OCI-LY7 (cell line): ENCODE results near the gene RAPGEF4. TPM values are rescaled to one million over a fixed set of nuclear protein-coding genes. Genes with fewer than 3 reads are reported as not detected.

ENCODE experiments used
- BruUV-seq: library from RNA; stranded (reverse); fragments of 400-500 nt; replicated peaks from 2 replicates; lab custom pipeline; 2021; lab: Mats Ljungman, UMichigan
- CTCF ChIA-PET: fragments of 300-600 bp; sonication (Branson Sonifier 250); formaldehyde crosslinking; loops from one replicate; lab custom pipeline; 2022; ENCODE audit warnings: antibody characterized with exemption; ENCODE audit not compliant: unreplicated experiment; lab: Charles Lee
- POLR2A ChIA-PET: fragments of 300-600 bp; sonication (Branson Sonifier 250); formaldehyde crosslinking; loops from one replicate; lab custom pipeline; 2022; ENCODE audit warnings: antibody characterized with exemption; lab: Charles Lee
- DNase-seq: peaks from one replicate; pipeline ENCODE4 v3.0.0-alpha.2; 2015; ENCODE audit warnings: low spot score
- H2AFZ ChIP-seq: fragments of 200-600 bp; sonication (generic), shearing (Covaris generic); 2 replicates; pipeline ENCODE4 v1.6.1; 2014; ENCODE audit warnings: mild to moderate bottlenecking, antibody characterized with exemption, low read length, moderate library complexity
- H3K27ac ChIP-seq: fragments of 200-600 bp; sonication (generic); 2 replicates; pipeline ENCODE4 v1.5.1; 2014; ENCODE audit warnings: mixed run types, low read depth, mild to moderate bottlenecking, moderate library complexity, low read length, inconsistent platforms; ENCODE audit not compliant: poor library complexity, severe bottlenecking
- H3K36me3 ChIP-seq: fragments of 200-600 bp; sonication (generic); 2 replicates; pipeline ENCODE4 v1.6.1; 2014; ENCODE audit warnings: mild to moderate bottlenecking, antibody characterized with exemption, low read length, moderate library complexity, mixed read lengths; ENCODE audit not compliant: insufficient read depth
- H3K4me1 ChIP-seq: fragments of 200-600 bp; sonication (generic); 2 replicates; pipeline ENCODE4 v1.5.1; 2014; ENCODE audit warnings: mild to moderate bottlenecking, low read length; ENCODE audit not compliant: insufficient read depth, poor library complexity, severe bottlenecking
- H3K4me2 ChIP-seq: fragments of 200-600 bp; sonication (generic); 2 replicates; pipeline ENCODE4 v1.6.1; 2014; ENCODE audit warnings: mild to moderate bottlenecking, low read length
- H3K4me3 ChIP-seq: fragments of 200-600 bp; sonication (generic); 2 replicates; pipeline ENCODE4 v1.5.1; 2014; ENCODE audit warnings: mild to moderate bottlenecking, low read depth, low read length; ENCODE audit not compliant: poor library complexity, severe bottlenecking
- H3K79me2 ChIP-seq: fragments of 200-600 bp; sonication (generic); 2 replicates; pipeline ENCODE4 v1.6.1; 2016; ENCODE audit warnings: low read depth, mild to moderate bottlenecking, low read length, moderate library complexity, mixed read lengths; ENCODE audit not compliant: insufficient read depth
- H3K9me2 ChIP-seq: fragments of 200-600 bp; sonication (generic); 2 replicates; pipeline ENCODE4 v1.6.1; 2016; ENCODE audit warnings: mild to moderate bottlenecking, low read length, mixed read lengths; ENCODE audit not compliant: insufficient read depth
- H3K9me3 ChIP-seq: fragments of 200-600 bp; sonication (generic); 2 replicates; pipeline ENCODE4 v1.6.1; 2014; ENCODE audit warnings: mild to moderate bottlenecking, mixed run types, low read length, mixed read lengths
- H4K20me1 ChIP-seq: fragments of 200-600 bp; sonication (generic); 2 replicates; pipeline ENCODE4 v1.6.1; 2014; ENCODE audit warnings: mild to moderate bottlenecking, antibody characterized with exemption, low read length, moderate library complexity, mixed read lengths; ENCODE audit not compliant: insufficient read depth
- EZH2phosphoT487 ChIP-seq: fragments of 200-600 bp; sonication (generic); IDR thresholded peaks from 2 replicates; pipeline ENCODE4 v1.6.1; 2018; ENCODE audit warnings: low read depth, borderline replicate concordance, mild to moderate bottlenecking, mixed run types, antibody characterized with exemption, low read length, moderate library complexity, mixed read lengths
- intact Hi-C: fragments of 100-400 bp; cut with micrococcal nuclease; formaldehyde crosslinking; loops from one replicate; pipeline ENCODE4 v1.10.0; 2022; ENCODE audit not compliant: unreplicated experiment
- total RNA-seq, 2 experiments: library from RNA; depleted of rRNA in 1 of 2; stranded (reverse); fragments of >200 nt in 1 of 2; shearing (Covaris generic) in 1 of 2; gene quantifications; 2 replicates each; pipeline ENCODE4 v1.2.3, GENCODE V29; 2014 to 2022
- TF ChIP-seq, protein P1 (sequence below): fragments of 200-600 bp; sonication (generic); conservative IDR thresholded peaks from 2 replicates; pipeline ENCODE4 v1.5.1; 2014; ENCODE audit warnings: mild to moderate bottlenecking, antibody characterized with exemption, low read length, moderate library complexity, mixed read lengths

Gene RAPGEF4
- total RNA-seq, 2 experiments from 2014 or later = 0.22 to 0.55 TPM

DNA sequence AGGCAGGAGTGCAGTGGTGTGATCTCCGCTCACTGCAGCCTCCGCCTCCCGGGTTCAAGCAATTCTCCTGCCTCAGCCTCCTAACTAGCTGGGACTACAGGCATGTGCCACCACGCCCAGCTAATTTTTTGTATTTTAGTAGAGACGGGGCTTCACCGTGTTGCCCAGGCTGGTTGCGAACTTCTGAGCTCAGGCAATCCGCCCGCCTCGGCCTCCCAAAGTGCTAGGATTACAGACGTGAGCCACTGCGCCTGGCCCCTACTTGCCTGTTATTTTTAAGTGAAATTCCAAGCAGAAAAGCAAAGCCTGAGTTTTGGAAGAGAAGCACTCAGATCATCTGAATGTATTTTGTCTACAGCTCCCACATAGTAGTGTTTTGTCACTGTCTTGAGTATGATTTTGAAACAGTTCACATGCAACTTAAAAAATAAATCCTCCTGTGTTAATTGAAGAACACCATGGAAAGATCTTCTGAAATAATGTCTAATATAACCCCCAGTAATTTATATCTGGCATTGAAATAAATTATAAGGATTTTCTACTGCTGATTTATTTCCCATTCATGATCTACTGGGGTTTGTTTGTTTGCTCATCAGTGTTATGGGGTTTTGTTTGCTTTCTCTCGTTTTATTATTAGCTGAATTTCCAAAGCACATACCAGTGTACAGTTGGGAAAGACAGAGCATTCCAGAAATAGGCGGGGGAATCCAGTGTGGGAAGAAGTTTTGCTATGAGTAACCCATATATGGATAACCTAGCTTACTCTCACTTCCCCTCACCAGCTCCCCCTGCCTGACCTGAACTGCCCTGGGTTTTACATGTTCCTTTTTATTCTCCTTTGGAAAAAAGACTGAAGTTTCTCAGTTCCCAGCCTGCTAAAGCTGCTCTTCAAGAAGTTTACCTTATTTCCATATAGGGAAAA lies 259.9 kb downstream of the RAPGEF4 start:
- Histone ChIP-seq H2AFZ (no peak overlapping the region), H3K36me3 (no peaks in the 10 kb centered on the region), H3K4me1 (no peaks in the 10 kb centered on the region), H3K4me2 (no peak overlapping the region), H3K9me3 (no peaks in the 10 kb centered on the region), H3K27ac (no peak overlapping the region), H3K79me2 (no peaks in the 10 kb centered on the region), H4K20me1 (no peaks in the 10 kb centered on the region), H3K4me3 (no peak overlapping the region), H3K9me2 (no peaks in the 10 kb centered on the region)
- no peak for DNase-seq
- TF ChIP-seq, protein P1, sequence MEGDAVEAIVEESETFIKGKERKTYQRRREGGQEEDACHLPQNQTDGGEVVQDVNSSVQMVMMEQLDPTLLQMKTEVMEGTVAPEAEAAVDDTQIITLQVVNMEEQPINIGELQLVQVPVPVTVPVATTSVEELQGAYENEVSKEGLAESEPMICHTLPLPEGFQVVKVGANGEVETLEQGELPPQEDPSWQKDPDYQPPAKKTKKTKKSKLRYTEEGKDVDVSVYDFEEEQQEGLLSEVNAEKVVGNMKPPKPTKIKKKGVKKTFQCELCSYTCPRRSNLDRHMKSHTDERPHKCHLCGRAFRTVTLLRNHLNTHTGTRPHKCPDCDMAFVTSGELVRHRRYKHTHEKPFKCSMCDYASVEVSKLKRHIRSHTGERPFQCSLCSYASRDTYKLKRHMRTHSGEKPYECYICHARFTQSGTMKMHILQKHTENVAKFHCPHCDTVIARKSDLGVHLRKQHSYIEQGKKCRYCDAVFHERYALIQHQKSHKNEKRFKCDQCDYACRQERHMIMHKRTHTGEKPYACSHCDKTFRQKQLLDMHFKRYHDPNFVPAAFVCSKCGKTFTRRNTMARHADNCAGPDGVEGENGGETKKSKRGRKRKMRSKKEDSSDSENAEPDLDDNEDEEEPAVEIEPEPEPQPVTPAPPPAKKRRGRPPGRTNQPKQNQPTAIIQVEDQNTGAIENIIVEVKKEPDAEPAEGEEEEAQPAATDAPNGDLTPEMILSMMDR = no peak
- TF ChIP-seq EZH2phosphoT487 = no peak
- POLR2A ChIA-PET = interaction anchor here (0.7 to 0.8 kb wide), 2 partner anchors 44 to 266 kb away, joined by 3 read pairs; no protein-coding TSS in a partner anchor
- no TSS peak for BruUV-seq
- intact Hi-C loops = no loop called here
- CTCF ChIA-PET = no interaction called here

DNA sequence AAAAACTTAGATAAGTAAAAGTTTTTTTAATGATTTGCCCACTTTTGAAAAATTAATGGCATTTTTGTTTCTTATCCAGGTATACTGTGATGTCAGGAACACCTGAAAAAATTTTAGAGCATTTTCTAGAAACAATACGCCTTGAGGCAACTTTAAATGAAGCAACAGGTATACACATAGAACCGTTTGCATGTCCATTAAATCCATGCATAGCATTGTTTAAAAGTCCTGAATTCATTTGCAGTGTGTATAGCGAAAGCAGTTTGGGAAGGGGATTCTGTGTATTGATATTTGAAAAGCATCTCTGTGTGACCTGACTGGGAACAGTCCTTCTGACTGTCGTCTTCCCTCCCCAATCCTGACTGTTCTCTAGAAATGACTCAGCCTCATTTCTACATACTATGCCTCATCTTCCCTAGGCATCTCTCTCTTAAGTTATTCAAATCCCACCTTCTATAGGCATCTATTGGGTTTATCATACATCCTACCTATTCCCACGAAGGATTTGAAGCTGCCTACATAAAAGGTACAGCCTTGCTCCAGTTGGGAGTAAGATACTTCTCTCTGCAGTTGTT lies 260.8 kb downstream of the RAPGEF4 start:
- Histone ChIP-seq H3K4me3 (no peak overlapping the region), H2AFZ (no peak overlapping the region), H3K4me1 (no peaks in the 10 kb centered on the region), H3K79me2 (no peaks in the 10 kb centered on the region), H3K36me3 (no peaks in the 10 kb centered on the region), H3K4me2 (no peak overlapping the region), H3K9me2 (no peaks in the 10 kb centered on the region), H3K27ac (no peak overlapping the region), H3K9me3 (no peaks in the 10 kb centered on the region), H4K20me1 (no peaks in the 10 kb centered on the region)
- TF ChIP-seq, protein P1 = no peak
- TF ChIP-seq EZH2phosphoT487 = no peak
- ChIA-PET POLR2A (interaction anchor here (0.7 to 0.8 kb wide), 2 partner anchors 45 to 267 kb away, joined by 3 read pairs; no protein-coding TSS in a partner anchor), CTCF (no interaction called here)
- BruUV-seq = no TSS peak
- intact Hi-C loops = no loop called here
- no peak for DNase-seq

DNA sequence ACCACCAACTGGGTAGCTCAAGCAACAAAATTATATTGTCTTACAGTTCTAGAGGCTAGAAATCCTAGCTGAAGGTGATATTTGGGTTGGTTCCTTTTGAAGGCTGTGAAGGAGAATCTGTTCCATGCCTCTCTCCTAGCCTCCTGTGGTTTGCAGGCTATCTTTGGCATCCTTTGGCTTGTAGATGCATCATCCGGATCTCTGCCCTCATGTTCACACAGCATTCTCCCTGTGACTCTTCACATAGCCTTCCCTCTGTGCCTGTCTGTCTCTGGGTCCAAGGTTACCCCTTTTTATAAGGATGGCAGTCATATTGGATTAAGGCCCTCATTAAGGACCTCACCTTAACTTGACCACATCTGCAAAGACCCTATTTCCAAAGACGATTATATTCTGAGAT lies 261.4 kb downstream of the RAPGEF4 start:
- intact Hi-C loops = no loop called here

More for the DNA sequence above, 261.4 kb downstream of the RAPGEF4 start:
- Histone ChIP-seq H2AFZ (no peak overlapping the region), H3K4me2 (no peak overlapping the region), H3K36me3 (no peaks in the 10 kb centered on the region), H3K27ac (no peak overlapping the region), H3K9me2 (no peaks in the 10 kb centered on the region), H3K4me3 (no peak overlapping the region), H4K20me1 (no peaks in the 10 kb centered on the region), H3K9me3 (no peaks in the 10 kb centered on the region), H3K79me2 (no peaks in the 10 kb centered on the region), H3K4me1 (no peaks in the 10 kb centered on the region)
- ChIA-PET POLR2A (no interaction called here), CTCF (no interaction called here)
- DNase-seq = no peak
- TF ChIP-seq, protein P1 = no peak
- TF ChIP-seq EZH2phosphoT487 = no peak
- BruUV-seq = no TSS peak
